Fibroblast of peridontal ligament (primary cell): Measurements from ENCODE around the gene PGAM2.

Source experiments
- DNase-seq: peaks from one replicate; pipeline ENCODE4 v3.0.0-alpha.2; 2010; ENCODE audit errors: extremely low read depth

PGAM2 gene

DNA sequence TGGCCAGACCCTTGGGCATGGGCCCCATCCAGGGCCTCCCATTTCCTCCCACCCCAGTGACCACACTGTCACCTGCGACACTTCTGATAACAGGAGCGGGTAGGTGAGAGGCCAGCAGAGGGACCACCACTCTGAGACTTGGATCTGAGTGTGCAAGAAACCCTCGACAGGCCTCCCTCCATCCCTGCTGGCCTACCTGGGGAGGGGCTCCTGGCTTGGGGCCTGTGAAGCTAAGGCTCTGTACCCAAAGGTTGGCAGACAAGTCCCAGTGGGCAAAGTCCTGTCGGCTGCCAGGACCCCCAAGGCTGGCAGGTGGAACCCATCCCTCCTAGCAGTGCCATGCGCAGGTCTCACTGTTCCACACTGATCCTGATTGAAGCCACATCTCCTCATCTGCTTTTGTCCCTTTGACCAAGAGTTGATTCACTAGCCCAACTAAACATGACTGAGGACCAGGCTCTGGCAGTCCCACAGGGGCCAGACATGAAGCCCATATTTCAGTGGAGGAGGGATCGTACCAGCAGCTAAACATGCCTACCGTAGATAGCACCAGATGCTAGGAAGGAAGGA lies 1.2 kb upstream of the PGAM2 start:
- no peak for DNase-seq

DNA sequence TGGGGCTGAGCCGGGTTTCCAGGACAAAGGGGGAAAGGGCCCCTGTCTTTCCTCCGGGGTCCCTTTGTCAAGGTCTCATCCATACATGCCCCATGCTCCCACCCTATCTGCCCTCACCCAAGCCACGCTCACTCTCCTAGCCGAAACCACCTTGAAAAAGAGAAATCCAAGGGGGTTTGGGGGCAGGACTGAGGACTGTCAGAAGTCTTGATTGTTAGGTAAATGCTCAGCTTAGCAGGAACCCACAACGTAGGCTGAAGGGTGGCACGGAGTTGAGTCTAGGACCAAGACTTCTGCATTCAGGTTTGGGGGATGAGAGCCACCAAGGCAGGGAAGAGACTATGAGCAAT lies 719 bp upstream of the PGAM2 start:
- DNase-seq = no peak

GRCh38 chr7:44064791-44065430 lies 456 bp downstream of the PGAM2 start:
- DNase-seq = no peak

- no peak for DNase-seq
Observed at GRCh38 chr7:44063894-44064651, 1.3 kb downstream of the PGAM2 start.

- no peak for DNase-seq
Observed at GRCh38 chr7:44063547-44063893, 1.8 kb downstream of the PGAM2 start.

DNA sequence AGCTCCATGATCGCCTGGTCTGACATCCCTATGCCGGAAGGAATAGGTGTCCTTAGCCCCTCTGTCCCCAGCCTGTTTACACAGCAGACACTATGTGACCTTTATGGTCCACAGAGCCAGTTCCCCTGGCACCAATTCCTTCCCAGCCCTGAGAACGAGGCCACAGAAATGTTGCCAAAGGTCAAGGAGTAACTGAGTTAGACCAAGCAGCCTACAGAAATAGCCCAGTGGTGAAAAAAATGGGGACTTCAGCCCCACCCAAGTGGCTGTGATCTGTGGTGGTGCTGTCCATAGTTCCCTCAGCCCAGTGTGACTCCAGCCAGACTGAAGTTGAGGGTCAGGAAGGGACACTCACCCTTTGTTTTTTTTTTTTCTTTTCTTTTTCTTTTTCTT lies 2.5 kb downstream of the PGAM2 start:
- no peak for DNase-seq

GRCh38 chr7:44062180-44062902 lies 3.0 kb downstream of the PGAM2 start:
- no peak for DNase-seq

DNA sequence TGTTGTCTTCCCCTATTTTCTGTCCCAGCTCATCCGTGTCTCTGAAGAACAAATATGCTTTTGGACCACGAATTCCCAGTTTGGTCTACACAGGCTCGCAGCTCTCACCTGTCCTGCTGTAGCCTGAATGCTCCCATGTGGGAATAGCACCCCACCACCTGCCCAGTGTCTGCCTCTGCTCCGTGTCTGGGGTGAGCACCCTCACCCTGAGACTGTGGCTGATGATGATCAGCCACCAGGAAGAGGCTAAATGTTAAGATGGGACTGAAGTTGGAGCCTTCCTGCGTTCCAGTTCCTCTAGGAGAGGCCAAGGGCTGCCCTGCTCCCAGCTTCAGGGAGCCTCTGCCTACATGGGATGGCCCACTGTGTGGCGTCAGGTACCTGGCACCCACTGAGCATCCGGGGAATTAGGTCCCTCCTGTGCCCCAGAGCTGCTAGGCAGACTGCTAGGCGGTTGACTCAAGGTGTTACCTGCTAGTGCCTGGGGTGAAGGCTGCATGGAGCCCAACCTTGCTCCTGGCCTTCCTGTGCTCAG lies 3.7 kb downstream of the PGAM2 start:
- DNase-seq = no peak

- no peak for DNase-seq
Observed at GRCh38 chr7:44060948-44061644, 4.3 kb downstream of the PGAM2 start.

DNA sequence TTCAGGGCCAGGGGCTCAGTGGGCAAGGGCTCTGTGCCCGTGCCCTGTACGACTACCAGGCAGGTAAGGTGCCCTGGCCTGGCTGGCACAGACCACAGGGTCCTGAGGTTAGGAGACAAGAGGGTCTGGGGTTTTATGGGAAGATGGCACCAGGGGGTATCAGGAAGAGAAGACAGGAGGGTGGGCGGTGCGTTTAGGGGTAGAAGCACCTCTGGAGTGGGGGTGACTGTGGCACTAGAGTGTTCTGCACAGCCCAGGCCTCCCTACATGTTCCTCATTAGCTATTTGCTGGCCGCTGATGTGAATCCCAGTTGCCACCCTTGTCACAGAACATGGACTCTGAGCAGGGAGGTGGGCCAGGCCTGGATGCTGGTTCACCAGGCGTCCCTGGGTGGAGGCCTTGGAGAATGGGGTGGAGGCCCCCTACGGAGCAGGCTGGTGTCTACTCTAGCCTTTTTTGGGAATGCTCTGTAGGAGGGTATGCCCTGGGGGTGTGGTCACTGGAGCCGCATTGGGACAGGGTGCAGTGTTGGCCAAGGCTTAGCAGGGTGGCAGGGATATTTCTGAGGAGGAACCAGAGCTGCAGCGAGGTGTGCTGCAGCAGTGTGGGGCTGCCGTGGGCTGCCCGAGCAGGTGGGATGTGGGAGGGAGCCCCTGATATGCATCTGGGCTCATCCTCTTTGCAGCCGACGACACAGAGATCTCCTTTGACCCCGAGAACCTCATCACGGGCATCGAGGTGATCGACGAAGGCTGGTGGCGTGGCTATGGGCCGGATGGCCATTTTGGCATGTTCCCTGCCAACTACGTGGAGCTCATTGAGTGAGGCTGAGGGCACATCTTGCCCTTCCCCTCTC lies 5.0 kb downstream of the PGAM2 start:
- no peak for DNase-seq

DNA sequence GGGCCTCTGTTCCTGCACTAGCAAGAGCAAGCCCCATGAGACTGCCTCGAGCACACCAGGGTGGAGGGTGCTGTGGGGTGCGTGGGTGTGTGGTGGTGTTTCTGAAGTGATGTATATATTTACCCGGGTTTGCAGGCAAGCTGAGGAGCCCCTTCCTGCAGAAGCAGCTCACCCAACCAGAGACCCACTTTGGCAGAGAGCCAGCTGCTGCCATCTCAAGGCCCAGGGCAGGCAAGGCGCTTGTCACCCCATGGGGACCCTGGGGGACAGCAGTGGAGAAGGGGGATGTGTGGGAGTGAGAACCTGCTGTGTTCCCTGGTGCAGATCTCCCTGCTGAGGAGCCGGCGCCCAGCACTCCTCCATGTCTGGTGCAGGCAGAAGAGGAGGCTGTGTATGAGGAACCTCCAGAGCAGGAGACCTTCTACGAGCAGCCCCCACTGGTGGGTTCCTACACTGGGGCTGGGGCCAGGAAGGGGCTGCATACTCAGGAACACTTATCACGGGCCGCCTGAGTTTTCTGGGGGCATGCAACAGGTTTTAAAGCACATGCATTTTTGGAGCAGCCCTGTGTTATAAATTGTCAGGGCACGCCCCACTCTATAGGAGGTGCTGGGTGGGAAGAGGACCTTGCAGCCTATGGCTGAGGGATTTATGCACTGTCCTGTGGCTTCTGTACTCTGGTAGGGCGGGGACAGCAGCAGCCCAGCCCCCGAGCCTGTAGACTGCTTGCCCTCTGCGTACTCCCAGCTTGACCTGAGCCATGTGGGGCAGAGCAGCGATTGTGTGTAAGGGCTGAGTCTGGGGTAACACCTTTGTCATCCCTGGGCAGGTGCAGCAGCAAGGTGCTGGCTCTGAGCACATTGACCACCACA lies 5.9 kb downstream of the PGAM2 start:
- no peak for DNase-seq

GRCh38 chr7:44058759-44059218 lies 6.6 kb downstream of the PGAM2 start:
- DNase-seq = no peak

DNA sequence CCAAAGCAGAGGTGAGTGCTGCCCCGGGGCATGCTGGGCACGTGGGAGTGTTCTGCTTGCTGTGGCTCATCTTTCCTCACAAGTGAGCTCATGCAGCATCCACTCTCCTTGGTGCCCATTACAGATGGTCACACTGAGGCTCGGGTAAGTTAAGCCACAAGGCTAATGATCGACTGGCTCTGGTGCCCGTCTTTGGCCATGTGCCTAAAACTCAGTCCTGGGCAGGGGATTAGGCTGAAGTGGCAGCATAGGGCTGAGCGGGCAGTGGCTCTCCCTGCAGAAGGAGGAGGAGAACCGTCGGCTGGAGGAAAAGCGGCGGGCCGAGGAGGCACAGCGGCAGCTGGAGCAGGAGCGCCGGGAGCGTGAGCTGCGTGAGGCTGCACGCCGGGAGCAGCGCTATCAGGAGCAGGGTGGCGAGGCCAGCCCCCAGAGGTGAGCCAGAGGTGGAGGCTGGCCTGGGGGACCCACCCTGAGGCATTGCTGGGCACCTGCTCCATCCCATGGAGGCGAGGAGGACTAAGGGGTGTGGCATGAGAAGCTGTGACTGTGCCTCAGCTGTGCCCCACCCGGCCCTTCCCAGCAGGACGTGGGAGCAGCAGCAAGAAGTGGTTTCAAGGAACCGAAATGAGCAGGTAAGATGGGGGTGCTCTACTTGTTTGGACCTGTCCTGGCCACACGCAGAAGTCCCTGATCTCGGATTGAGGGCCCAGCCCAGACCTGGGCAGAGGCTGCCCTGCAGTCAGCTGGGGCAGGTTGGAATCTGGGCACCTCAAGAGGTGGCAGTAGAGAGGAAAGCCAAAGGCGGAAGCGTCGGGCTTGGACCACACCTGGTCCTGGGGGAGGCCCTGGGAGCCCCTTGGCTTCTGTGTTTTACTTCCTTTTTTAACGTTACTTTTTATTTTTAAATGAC lies 7.3 kb downstream of the PGAM2 start:
- DNase-seq = no peak

DNA sequence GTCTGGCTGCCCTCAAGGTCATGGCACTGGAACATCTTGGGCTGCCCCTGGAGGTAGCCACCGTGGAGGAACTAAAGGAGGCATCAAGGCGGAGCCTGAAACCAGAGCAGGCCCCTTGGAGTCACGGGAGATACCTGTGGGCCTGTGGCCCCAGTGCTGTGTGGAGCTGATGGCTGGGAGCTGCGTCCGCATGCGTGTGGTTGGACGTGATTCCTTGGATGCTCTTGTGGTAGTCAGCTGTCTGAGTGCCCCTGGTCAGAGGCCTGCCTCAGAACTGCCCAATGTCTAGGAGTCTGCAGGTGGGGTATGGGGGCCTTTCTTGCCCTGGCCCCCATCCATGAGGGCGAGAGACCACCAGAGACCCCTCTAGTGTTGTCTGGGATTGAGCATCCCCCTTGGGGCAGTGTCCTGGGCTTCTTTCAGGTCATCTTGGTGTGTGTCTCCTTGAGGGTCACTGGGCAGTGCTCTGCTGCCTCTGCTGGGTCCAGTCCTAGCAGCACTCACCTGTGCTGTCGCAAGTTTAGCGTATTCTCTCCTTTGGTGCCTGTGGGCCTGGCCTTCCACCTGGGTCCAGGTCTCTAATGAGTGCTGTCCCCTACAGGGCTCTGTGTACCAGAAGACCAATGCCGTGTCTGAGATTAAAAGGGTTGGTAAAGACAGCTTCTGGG lies 8.1 kb downstream of the PGAM2 start:
- no peak for DNase-seq

GRCh38 chr7:44056681-44057080 lies 8.7 kb downstream of the PGAM2 start:
- DNase-seq = no peak

- DNase-seq = no peak
Observed at GRCh38 chr7:44052771-44053365, 12.5 kb downstream of the PGAM2 start.

DNA sequence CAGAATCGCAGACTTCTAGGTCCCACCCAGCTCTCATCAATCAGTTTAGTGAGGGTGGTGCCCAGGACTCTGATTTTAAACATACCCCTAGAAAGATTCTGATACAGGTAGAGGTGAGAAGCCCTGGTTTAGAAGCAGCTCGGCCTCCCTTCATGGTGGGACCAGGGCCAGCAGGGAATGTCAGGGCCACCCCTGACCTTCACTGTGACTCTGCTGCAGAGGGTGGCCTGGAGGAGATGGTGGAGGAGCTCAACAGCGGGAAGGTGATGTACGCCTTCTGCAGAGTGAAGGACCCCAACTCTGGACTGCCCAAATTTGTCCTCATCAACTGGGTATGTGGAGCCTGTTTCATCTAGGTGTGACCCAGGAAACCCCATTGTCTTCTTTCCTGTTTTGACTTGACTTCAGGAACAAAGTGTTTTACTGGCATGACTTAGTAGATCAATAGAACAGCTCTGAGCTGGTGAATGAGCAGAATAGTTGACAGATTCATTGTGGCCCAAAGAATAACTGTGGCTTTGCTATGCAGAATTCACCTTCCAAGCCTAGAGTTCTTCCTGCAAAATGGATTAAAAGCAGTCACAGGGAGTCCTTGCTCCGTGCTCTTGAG lies 13.7 kb downstream of the PGAM2 start:
- no peak for DNase-seq
